ENCODE measurements around the gene PKD1.

The PKD1 gene

GRCh38 chr16:2176047-2176446 lies 40.3 kb upstream of the PKD1 start:
- peaks cover 7% of the 10 kb centered on the region for H3K4me1 ChIP-seq (ENCODE audit: control insufficient read depth, insufficient read depth, low read length)
- H3K4me3 ChIP-seq (ENCODE audit: low read length), result no peak overlapping the region
- peaks cover 6% of the 10 kb centered on the region for H3K36me3 ChIP-seq (ENCODE audit: control insufficient read depth, insufficient read depth, low read length)
- no peaks in the 10 kb centered on the region for H3K27me3 ChIP-seq (ENCODE audit: control insufficient read depth, insufficient read depth, low read length)
- no peak overlapping the region for H3K9ac ChIP-seq (ENCODE audit: low read length)
- no peaks in the 10 kb centered on the region for H3K9me3 ChIP-seq (ENCODE audit: control insufficient read depth, low read length)

- H3K27me3 ChIP-seq (ENCODE audit: control insufficient read depth, insufficient read depth, low read length), result no peaks in the 10 kb centered on the region
- peaks cover 6% of the 10 kb centered on the region for H3K36me3 ChIP-seq (ENCODE audit: control insufficient read depth, insufficient read depth, low read length)
- H3K4me1 ChIP-seq (ENCODE audit: control insufficient read depth, insufficient read depth, low read length), result peaks cover 7% of the 10 kb centered on the region
- H3K4me3 ChIP-seq (ENCODE audit: low read length), result no peak overlapping the region
- no peak overlapping the region for H3K9ac ChIP-seq (ENCODE audit: low read length)
- no peaks in the 10 kb centered on the region for H3K9me3 ChIP-seq (ENCODE audit: control insufficient read depth, low read length)
These were observed 39.8 kb upstream of the PKD1 start for GRCh38 chr16:2175454-2175853.

GRCh38 chr16:2174396-2175131 lies 38.9 kb upstream of the PKD1 start:
- peaks cover 6% of the 10 kb centered on the region for H3K36me3 ChIP-seq (ENCODE audit: control insufficient read depth, insufficient read depth, low read length)
- no peaks in the 10 kb centered on the region for H3K27me3 ChIP-seq (ENCODE audit: control insufficient read depth, insufficient read depth, low read length)
- H3K9me3 ChIP-seq (ENCODE audit: control insufficient read depth, low read length), result no peaks in the 10 kb centered on the region
- H3K4me3 ChIP-seq (ENCODE audit: low read length), result no peak overlapping the region
- H3K9ac ChIP-seq (ENCODE audit: low read length), result no peak overlapping the region
- peaks cover 7% of the 10 kb centered on the region for H3K4me1 ChIP-seq (ENCODE audit: control insufficient read depth, insufficient read depth, low read length)

- Histone ChIP-seq H3K4me1 (ENCODE audit: control insufficient read depth, insufficient read depth, low read length) (peaks cover 7% of the 10 kb centered on the region), H3K9me3 (ENCODE audit: control insufficient read depth, low read length) (no peaks in the 10 kb centered on the region), H3K27me3 (ENCODE audit: control insufficient read depth, insufficient read depth, low read length) (no peaks in the 10 kb centered on the region), H3K36me3 (ENCODE audit: control insufficient read depth, insufficient read depth, low read length) (peaks cover 6% of the 10 kb centered on the region), H3K9ac (ENCODE audit: low read length) (no peak overlapping the region), H3K4me3 (ENCODE audit: low read length) (no peak overlapping the region)
These were observed 38.2 kb upstream of the PKD1 start for GRCh38 chr16:2173916-2174315.

- Histone ChIP-seq H3K36me3 (ENCODE audit: control insufficient read depth, insufficient read depth, low read length) (peaks cover 6% of the 10 kb centered on the region), H3K9ac (ENCODE audit: low read length) (no peak overlapping the region), H3K9me3 (ENCODE audit: control insufficient read depth, low read length) (no peaks in the 10 kb centered on the region), H3K4me3 (ENCODE audit: low read length) (no peak overlapping the region), H3K4me1 (ENCODE audit: control insufficient read depth, insufficient read depth, low read length) (peaks cover 7% of the 10 kb centered on the region), H3K27me3 (ENCODE audit: control insufficient read depth, insufficient read depth, low read length) (no peaks in the 10 kb centered on the region)
These were observed 37.7 kb upstream of the PKD1 start for GRCh38 chr16:2173366-2173765.

GRCh38 chr16:2172688-2173335 lies 37.1 kb upstream of the PKD1 start:
- H3K27me3 ChIP-seq (ENCODE audit: control insufficient read depth, insufficient read depth, low read length), result no peaks in the 10 kb centered on the region

GRCh38 chr16:2171601-2172178 lies 36.0 kb upstream of the PKD1 start:
- no peaks in the 10 kb centered on the region for H3K27me3 ChIP-seq (ENCODE audit: control insufficient read depth, insufficient read depth, low read length)
- H3K36me3 ChIP-seq (ENCODE audit: control insufficient read depth, insufficient read depth, low read length), result peaks cover 10% of the 10 kb centered on the region
- H3K4me1 ChIP-seq (ENCODE audit: control insufficient read depth, insufficient read depth, low read length), result peaks cover 7% of the 10 kb centered on the region
- no peak overlapping the region for H3K4me3 ChIP-seq (ENCODE audit: low read length)
- no peak overlapping the region for H3K9ac ChIP-seq (ENCODE audit: low read length)
- H3K9me3 ChIP-seq (ENCODE audit: control insufficient read depth, low read length), result no peaks in the 10 kb centered on the region

More at GRCh38 chr16:2172688-2173335, 37.1 kb upstream of the PKD1 start:
- H3K4me1 ChIP-seq (ENCODE audit: control insufficient read depth, insufficient read depth, low read length), result peaks cover 7% of the 10 kb centered on the region
- H3K4me3 ChIP-seq (ENCODE audit: low read length), result no peak overlapping the region
- no peak overlapping the region for H3K9ac ChIP-seq (ENCODE audit: low read length)
- peaks cover 9% of the 10 kb centered on the region for H3K36me3 ChIP-seq (ENCODE audit: control insufficient read depth, insufficient read depth, low read length)
- no peaks in the 10 kb centered on the region for H3K9me3 ChIP-seq (ENCODE audit: control insufficient read depth, low read length)

GRCh38 chr16:2170587-2171435 lies 35.1 kb upstream of the PKD1 start:
- H3K9me3 ChIP-seq (ENCODE audit: control insufficient read depth, low read length), result no peaks in the 10 kb centered on the region
- H3K27me3 ChIP-seq (ENCODE audit: control insufficient read depth, insufficient read depth, low read length), result no peaks in the 10 kb centered on the region
- peaks cover 7% of the 10 kb centered on the region for H3K4me1 ChIP-seq (ENCODE audit: control insufficient read depth, insufficient read depth, low read length)
- no peak overlapping the region for H3K4me3 ChIP-seq (ENCODE audit: low read length)
- H3K36me3 ChIP-seq (ENCODE audit: control insufficient read depth, insufficient read depth, low read length), result peaks cover 16% of the 10 kb centered on the region
- H3K9ac ChIP-seq (ENCODE audit: low read length), result no peak overlapping the region

- Histone ChIP-seq H3K9ac (ENCODE audit: low read length) (no peak overlapping the region), H3K36me3 (ENCODE audit: control insufficient read depth, insufficient read depth, low read length) (peaks cover 16% of the 10 kb centered on the region), H3K4me3 (ENCODE audit: low read length) (no peak overlapping the region), H3K9me3 (ENCODE audit: control insufficient read depth, low read length) (no peaks in the 10 kb centered on the region), H3K4me1 (ENCODE audit: control insufficient read depth, insufficient read depth, low read length) (peaks cover 7% of the 10 kb centered on the region), H3K27me3 (ENCODE audit: control insufficient read depth, insufficient read depth, low read length) (no peaks in the 10 kb centered on the region)
These were observed 34.4 kb upstream of the PKD1 start for GRCh38 chr16:2170080-2170479.

- Histone ChIP-seq H3K36me3 (ENCODE audit: control insufficient read depth, insufficient read depth, low read length) (peaks cover 10% of the 10 kb centered on the region), H3K4me1 (ENCODE audit: control insufficient read depth, insufficient read depth, low read length) (peaks cover 22% of the 10 kb centered on the region)
These were observed 31.5 kb upstream of the PKD1 start for GRCh38 chr16:2167068-2167638.

GRCh38 chr16:2166263-2167067 lies 30.8 kb upstream of the PKD1 start:
- H3K27me3 ChIP-seq (ENCODE audit: control insufficient read depth, insufficient read depth, low read length), result no peaks in the 10 kb centered on the region
- H3K36me3 ChIP-seq (ENCODE audit: control insufficient read depth, insufficient read depth, low read length), result peaks cover 10% of the 10 kb centered on the region
- no peak overlapping the region for H3K9ac ChIP-seq (ENCODE audit: low read length)
- H3K9me3 ChIP-seq (ENCODE audit: control insufficient read depth, low read length), result no peaks in the 10 kb centered on the region
- H3K4me3 ChIP-seq (ENCODE audit: low read length), result no peak overlapping the region
- peaks cover 29% of the 10 kb centered on the region for H3K4me1 ChIP-seq (ENCODE audit: control insufficient read depth, insufficient read depth, low read length)

More at GRCh38 chr16:2167068-2167638, 31.5 kb upstream of the PKD1 start:
- Histone ChIP-seq H3K27me3 (ENCODE audit: control insufficient read depth, insufficient read depth, low read length) (no peaks in the 10 kb centered on the region), H3K9me3 (ENCODE audit: control insufficient read depth, low read length) (no peaks in the 10 kb centered on the region), H3K9ac (ENCODE audit: low read length) (no peak overlapping the region), H3K4me3 (ENCODE audit: low read length) (no peak overlapping the region)

Data from mucosa of stomach (tissue), 1 donor.